Neural progenitor cell (in vitro differentiated cells): ENCODE data around the gene FBLN7. TPM values are rescaled to one million over a fixed set of nuclear protein-coding genes. Genes with fewer than 3 reads are reported as not detected.

ENCODE experiments used
- DNase-seq: peaks from one replicate; pipeline ENCODE4 v3.0.0-alpha.2; 2016; ENCODE audit warnings: low spot score
- H2AFZ ChIP-seq: fragments of 200-600 bp; sonication (generic); replicated peaks from 2 replicates; pipeline ENCODE4 v1.6.1; 2016; ENCODE audit warnings: antibody characterized with exemption
- H3F3A ChIP-seq: fragments of 200-600 bp; sonication (generic); 2 replicates; pipeline ENCODE4 v1.6.1; 2016; ENCODE audit warnings: antibody characterized with exemption, low read depth
- H3K27ac ChIP-seq: fragments of 200-600 bp; sonication (generic); 2 replicates; pipeline ENCODE4 v1.5.1; 2016; ENCODE audit warnings: mild to moderate bottlenecking
- H3K27me3 ChIP-seq: fragments of 200-600 bp; sonication (generic); 2 replicates; pipeline ENCODE4 v1.6.1; 2016; ENCODE audit warnings: mild to moderate bottlenecking, moderate library complexity
- H3K36me3 ChIP-seq: fragments of 200-600 bp; sonication (generic); 2 replicates; pipeline ENCODE4 v1.5.1; 2016
- H3K4me1 ChIP-seq: fragments of 200-600 bp; sonication (generic); 2 replicates; pipeline ENCODE4 v1.6.1; 2016; ENCODE audit warnings: mixed run types
- H3K4me2 ChIP-seq: fragments of 200-600 bp; sonication (generic); 2 replicates; pipeline ENCODE4 v1.6.1; 2016
- H3K4me3 ChIP-seq: fragments of 200-600 bp; sonication (generic); 2 replicates; pipeline ENCODE4 v1.5.1; 2016
- H3K79me2 ChIP-seq: fragments of 200-600 bp; sonication (generic); 2 replicates; pipeline ENCODE4 v1.6.1; 2016; ENCODE audit warnings: low read depth
- H3K9ac ChIP-seq: fragments of 200-600 bp; sonication (generic); 2 replicates; pipeline ENCODE4 v1.6.1; 2016
- H3K9me3 ChIP-seq: fragments of 200-600 bp; sonication (generic); 2 replicates; pipeline ENCODE4 v1.5.1; 2016; ENCODE audit warnings: low read depth
- H4K20me1 ChIP-seq: fragments of 200-600 bp; sonication (generic); 2 replicates; pipeline ENCODE4 v1.6.1; 2016; ENCODE audit warnings: low read depth
- H3K27ac Mint-ChIP-seq: 3 replicates; pipeline ENCODE4 v1.8.0; 2021; ENCODE audit warnings: mixed read lengths
- H3K27me3 Mint-ChIP-seq: 2 replicates; pipeline ENCODE4 v1.8.0; 2022; ENCODE audit warnings: low read depth, mild to moderate bottlenecking, inconsistent platforms, moderate library complexity, mixed read lengths; ENCODE audit not compliant: insufficient read depth
- H3K36me3 Mint-ChIP-seq: 3 replicates; pipeline ENCODE4 v1.8.0; 2021; ENCODE audit warnings: mixed read lengths
- H3K4me1 Mint-ChIP-seq: 3 replicates; pipeline ENCODE4 v1.8.0; 2021; ENCODE audit warnings: mixed read lengths
- H3K4me3 Mint-ChIP-seq: 3 replicates; pipeline ENCODE4 v1.8.0; 2021; ENCODE audit warnings: mild to moderate bottlenecking, moderate library complexity, mixed read lengths
- H3K9me3 Mint-ChIP-seq: 3 replicates; pipeline ENCODE4 v1.8.0; 2020; ENCODE audit warnings: mixed read lengths
- EZH2 ChIP-seq: fragments of 200-600 bp; sonication (generic); IDR thresholded peaks from 2 replicates; pipeline ENCODE4 v1.6.1; 2017; ENCODE audit warnings: antibody characterized with exemption, mild to moderate bottlenecking, moderate library complexity
- EZH2phosphoT487 ChIP-seq: fragments of 200-600 bp; sonication (generic); IDR thresholded peaks from 2 replicates; pipeline ENCODE4 v1.6.1; 2017; ENCODE audit warnings: antibody characterized with exemption
- total RNA-seq: library from RNA; depleted of rRNA; stranded (reverse); fragments of >200 nt; gene quantifications from 2 replicates; pipeline ENCODE4 v1.2.3, GENCODE V29; 2015; ENCODE audit warnings: low replicate concordance
- TF ChIP-seq, protein P1 (sequence below): fragments of 200-600 bp; sonication (generic); IDR thresholded peaks from 2 replicates; pipeline ENCODE4 v1.5.1; 2017; ENCODE audit warnings: antibody characterized with exemption, mild to moderate bottlenecking

The FBLN7 gene
- total RNA-seq, 1 donor from 2014 or later, result 7.8 TPM

DNA sequence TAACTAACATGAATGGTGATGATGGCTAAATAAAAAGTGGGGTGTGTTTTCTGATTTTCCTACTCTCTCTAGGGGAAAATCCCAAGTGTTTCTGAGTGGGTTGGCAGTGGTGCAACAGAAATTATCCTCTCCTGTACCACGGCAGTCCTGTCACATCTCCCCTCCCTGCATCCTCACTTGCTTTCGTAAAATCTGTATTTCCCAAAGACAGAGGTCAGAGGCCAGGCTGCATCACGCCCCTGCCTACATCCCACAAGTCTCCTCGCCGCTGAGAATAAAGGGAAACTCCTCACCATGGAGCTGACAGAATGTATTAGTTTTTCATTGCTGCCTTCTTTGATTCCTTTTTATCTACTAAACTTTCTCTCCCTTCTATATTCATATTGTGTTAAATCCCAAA lies 13.1 kb downstream of the FBLN7 start:
- no peak overlapping the region for H3K27ac ChIP-seq

DNA sequence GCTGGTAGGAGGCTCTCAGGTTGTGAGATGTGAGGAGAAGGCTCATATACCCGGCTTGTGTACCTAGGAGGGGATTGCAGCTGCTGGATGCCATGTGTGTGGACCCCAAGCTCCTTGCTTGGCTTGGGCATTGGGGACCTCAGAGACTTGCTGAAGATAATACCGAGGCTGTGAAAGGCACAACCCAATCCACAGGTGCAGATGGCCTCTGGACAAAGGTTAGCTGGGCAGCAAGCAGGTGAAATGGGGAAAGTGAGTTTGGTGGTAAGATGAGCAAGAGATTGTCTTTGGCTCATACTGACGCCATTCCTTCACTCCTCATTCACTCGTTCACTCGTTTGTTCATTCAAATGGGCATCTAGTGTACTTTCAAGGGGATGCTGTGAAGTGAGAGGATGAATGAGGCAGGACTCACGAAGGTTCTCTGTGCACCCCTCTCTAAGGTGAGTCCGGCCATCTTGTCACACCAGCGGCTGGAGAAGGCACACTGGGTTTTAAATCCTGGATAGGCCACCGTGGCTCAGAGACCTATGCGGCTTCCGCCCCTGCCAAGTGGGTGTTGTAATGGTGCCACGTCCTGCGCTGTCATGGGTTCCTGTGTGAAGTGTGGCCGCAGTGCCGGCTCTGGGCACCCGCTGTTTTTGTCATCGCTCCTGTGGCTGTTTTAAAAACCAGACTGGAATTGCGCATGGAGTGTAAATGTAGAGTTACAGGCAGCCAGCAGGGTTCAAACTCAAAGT lies 13.7 kb downstream of the FBLN7 start:
- Histone ChIP-seq H3K9me3 (no peaks in the 10 kb centered on the region), H3K79me2 (no peaks in the 10 kb centered on the region), H3K27me3 (no peaks in the 10 kb centered on the region), H3K4me2 (no peak overlapping the region), H3K4me3 (no peak overlapping the region), H2AFZ (no peak overlapping the region), H3K4me1 (peaks cover 16% of the 10 kb centered on the region), H4K20me1 (no peaks in the 10 kb centered on the region), H3F3A (no peaks in the 10 kb centered on the region), H3K27ac (no peak overlapping the region), H3K36me3 (no peaks in the 10 kb centered on the region), H3K9ac (no peak overlapping the region)
- peaks cover 4% of the 10 kb centered on the region for H3K27me3 Mint-ChIP-seq
- peaks cover 39% of the 10 kb centered on the region for H3K36me3 Mint-ChIP-seq
- H3K9me3 Mint-ChIP-seq, result no peaks in the 10 kb centered on the region
- TF ChIP-seq EZH2, result no peak
- TF ChIP-seq EZH2phosphoT487, result no peak
- TF ChIP-seq, protein P1, sequence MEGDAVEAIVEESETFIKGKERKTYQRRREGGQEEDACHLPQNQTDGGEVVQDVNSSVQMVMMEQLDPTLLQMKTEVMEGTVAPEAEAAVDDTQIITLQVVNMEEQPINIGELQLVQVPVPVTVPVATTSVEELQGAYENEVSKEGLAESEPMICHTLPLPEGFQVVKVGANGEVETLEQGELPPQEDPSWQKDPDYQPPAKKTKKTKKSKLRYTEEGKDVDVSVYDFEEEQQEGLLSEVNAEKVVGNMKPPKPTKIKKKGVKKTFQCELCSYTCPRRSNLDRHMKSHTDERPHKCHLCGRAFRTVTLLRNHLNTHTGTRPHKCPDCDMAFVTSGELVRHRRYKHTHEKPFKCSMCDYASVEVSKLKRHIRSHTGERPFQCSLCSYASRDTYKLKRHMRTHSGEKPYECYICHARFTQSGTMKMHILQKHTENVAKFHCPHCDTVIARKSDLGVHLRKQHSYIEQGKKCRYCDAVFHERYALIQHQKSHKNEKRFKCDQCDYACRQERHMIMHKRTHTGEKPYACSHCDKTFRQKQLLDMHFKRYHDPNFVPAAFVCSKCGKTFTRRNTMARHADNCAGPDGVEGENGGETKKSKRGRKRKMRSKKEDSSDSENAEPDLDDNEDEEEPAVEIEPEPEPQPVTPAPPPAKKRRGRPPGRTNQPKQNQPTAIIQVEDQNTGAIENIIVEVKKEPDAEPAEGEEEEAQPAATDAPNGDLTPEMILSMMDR, result no peak
- H3K4me3 Mint-ChIP-seq, result no peak overlapping the region
- DNase-seq, result no peak
- no peak overlapping the region for H3K27ac Mint-ChIP-seq
- H3K4me1 Mint-ChIP-seq, result peaks cover 27% of the 10 kb centered on the region

More for the DNA sequence above, 13.1 kb downstream of the FBLN7 start:
- Histone ChIP-seq H4K20me1 (no peaks in the 10 kb centered on the region), H3F3A (no peaks in the 10 kb centered on the region), H3K36me3 (no peaks in the 10 kb centered on the region), H3K79me2 (no peaks in the 10 kb centered on the region), H3K9me3 (no peaks in the 10 kb centered on the region), H3K4me1 (peaks cover 13% of the 10 kb centered on the region), H3K27me3 (no peaks in the 10 kb centered on the region), H3K9ac (no peak overlapping the region), H2AFZ (no peak overlapping the region), H3K4me2 (no peak overlapping the region), H3K4me3 (no peak overlapping the region)
- no peak for DNase-seq
- H3K9me3 Mint-ChIP-seq, result no peaks in the 10 kb centered on the region
- peaks cover 22% of the 10 kb centered on the region for H3K4me1 Mint-ChIP-seq
- TF ChIP-seq, protein P1, result no peak
- no peak for TF ChIP-seq EZH2phosphoT487
- no peak for TF ChIP-seq EZH2
- H3K27me3 Mint-ChIP-seq, result peaks cover 4% of the 10 kb centered on the region
- H3K36me3 Mint-ChIP-seq, result peaks cover 42% of the 10 kb centered on the region
- H3K4me3 Mint-ChIP-seq, result no peak overlapping the region
- no peak overlapping the region for H3K27ac Mint-ChIP-seq

DNA sequence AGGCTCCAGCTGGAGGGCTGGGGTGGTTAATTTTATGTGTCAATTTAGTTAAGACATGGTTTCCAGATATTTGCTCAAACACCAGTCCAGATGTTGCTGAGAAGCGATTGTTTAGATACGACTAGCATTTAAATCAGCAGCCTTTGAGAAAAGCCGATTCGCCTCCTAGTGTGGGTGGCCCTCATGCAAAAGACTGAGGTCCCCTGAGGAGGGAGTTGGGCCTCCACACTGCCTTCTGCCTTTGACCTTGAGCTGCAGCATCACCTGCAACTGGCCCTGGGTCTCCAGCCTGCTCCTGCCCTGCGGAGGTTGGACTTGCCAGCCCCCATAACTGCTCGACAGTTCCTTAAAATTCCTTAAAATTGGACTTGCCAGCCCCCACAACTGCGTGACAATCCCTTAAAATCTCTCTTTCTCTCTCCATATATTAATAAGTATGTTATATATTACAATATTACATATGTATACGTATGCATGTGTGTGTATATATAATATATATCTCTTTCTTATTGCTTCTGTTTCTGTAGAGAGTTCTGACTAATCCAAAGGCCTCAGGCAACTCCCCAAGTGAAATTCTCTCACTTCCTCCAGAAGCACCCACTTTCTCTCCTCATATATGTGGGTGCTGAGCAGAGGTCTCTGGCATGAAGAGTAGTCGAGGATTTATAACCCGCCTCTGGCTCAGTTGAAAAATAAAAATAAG lies 14.4 kb downstream of the FBLN7 start:
- no peaks in the 10 kb centered on the region for H3K9me3 ChIP-seq
- Mint-ChIP-seq H3K9me3 (no peaks in the 10 kb centered on the region), H3K4me3 (no peak overlapping the region), H3K27me3 (peaks cover 4% of the 10 kb centered on the region), H3K27ac (no peak overlapping the region), H3K4me1 (peaks cover 27% of the 10 kb centered on the region), H3K36me3 (peaks cover 31% of the 10 kb centered on the region)
- no peaks in the 10 kb centered on the region for H3K79me2 ChIP-seq
- no peaks in the 10 kb centered on the region for H3F3A ChIP-seq
- H4K20me1 ChIP-seq, result no peaks in the 10 kb centered on the region
- no peak overlapping the region for H3K4me2 ChIP-seq
- no peaks in the 10 kb centered on the region for H3K27me3 ChIP-seq
- TF ChIP-seq, protein P1, result no peak
- no peak for TF ChIP-seq EZH2phosphoT487
- TF ChIP-seq EZH2, result no peak
- H3K36me3 ChIP-seq, result no peaks in the 10 kb centered on the region
- H3K9ac ChIP-seq, result no peak overlapping the region
- no peak overlapping the region for H2AFZ ChIP-seq
- no peak overlapping the region for H3K27ac ChIP-seq
- H3K4me3 ChIP-seq, result no peak overlapping the region
- no peak for DNase-seq
- peaks cover 16% of the 10 kb centered on the region for H3K4me1 ChIP-seq
